SK-N-SH treated with all-trans-retinoic acid at 6 μM for 48 hours (cell line): Measurements from ENCODE around the gene ATP5F1E.

Experiments used
- ARNTL ChIP-seq: fragments of 450-650 bp; formaldehyde crosslinking; IDR thresholded peaks from 2 replicates; pipeline ENCODE4 v1.5.0; 2020; ENCODE audit warnings: low read depth, mild to moderate bottlenecking, moderate library complexity, borderline replicate concordance
- BACH2 ChIP-seq: fragments of 250-450 bp; sonication (Bioruptor Pico); IDR thresholded peaks from 2 replicates; pipeline ENCODE4 v1.9.0; 2021; ENCODE audit warnings: mild to moderate bottlenecking, borderline replicate concordance
- CSRNP3 ChIP-seq: fragments of 250-450 bp; sonication (Bioruptor Pico); IDR thresholded peaks from 2 replicates; pipeline ENCODE4 v1.5.1; 2021; ENCODE audit warnings: mild to moderate bottlenecking, moderate library complexity
- GLIS3 ChIP-seq: fragments of 250-450 bp; sonication (Bioruptor Pico); IDR thresholded peaks from 2 replicates; pipeline ENCODE4 v1.5.0; 2020; ENCODE audit warnings: mild to moderate bottlenecking, moderate library complexity
- TCF4 ChIP-seq: fragments of 250-450 bp; sonication (Bioruptor Pico); IDR thresholded peaks from 2 replicates; pipeline ENCODE4 v1.8.0; 2021; ENCODE audit warnings: mild to moderate bottlenecking, moderate library complexity, borderline replicate concordance
- TOX ChIP-seq: fragments of 250-450 bp; sonication (Bioruptor Pico); IDR thresholded peaks from 2 replicates; pipeline ENCODE4 v1.8.0; 2021; ENCODE audit warnings: mild to moderate bottlenecking, moderate library complexity, borderline replicate concordance
- ZFP3 ChIP-seq: fragments of 250-450 bp; sonication (Bioruptor Pico); IDR thresholded peaks from 2 replicates; pipeline ENCODE4 v1.5.0; 2020; ENCODE audit warnings: mild to moderate bottlenecking, moderate library complexity
- ZFP30 ChIP-seq: fragments of 450-650 bp; formaldehyde crosslinking; IDR thresholded peaks from 2 replicates; pipeline ENCODE4 v1.5.0; 2022; ENCODE audit warnings: mild to moderate bottlenecking, moderate library complexity
- ZNF565 ChIP-seq: fragments of 450-650 bp; formaldehyde crosslinking; conservative IDR thresholded peaks from 2 replicates; pipeline ENCODE4 v1.5.0; 2020; ENCODE audit warnings: low read depth, mild to moderate bottlenecking, moderate library complexity
- TF ChIP-seq, protein P1 (sequence below): fragments of 250-450 bp; sonication (Bioruptor Pico); IDR thresholded peaks from 2 replicates; pipeline ENCODE4 v1.8.0; 2020; ENCODE audit warnings: mild to moderate bottlenecking, moderate library complexity, borderline replicate concordance
- TF ChIP-seq, protein P2 (sequence below): fragments of 250-450 bp; sonication (Bioruptor Pico); IDR thresholded peaks from 2 replicates; pipeline ENCODE4 v1.8.0; 2021; ENCODE audit warnings: low read depth, mild to moderate bottlenecking, moderate library complexity, borderline replicate concordance

DNA sequence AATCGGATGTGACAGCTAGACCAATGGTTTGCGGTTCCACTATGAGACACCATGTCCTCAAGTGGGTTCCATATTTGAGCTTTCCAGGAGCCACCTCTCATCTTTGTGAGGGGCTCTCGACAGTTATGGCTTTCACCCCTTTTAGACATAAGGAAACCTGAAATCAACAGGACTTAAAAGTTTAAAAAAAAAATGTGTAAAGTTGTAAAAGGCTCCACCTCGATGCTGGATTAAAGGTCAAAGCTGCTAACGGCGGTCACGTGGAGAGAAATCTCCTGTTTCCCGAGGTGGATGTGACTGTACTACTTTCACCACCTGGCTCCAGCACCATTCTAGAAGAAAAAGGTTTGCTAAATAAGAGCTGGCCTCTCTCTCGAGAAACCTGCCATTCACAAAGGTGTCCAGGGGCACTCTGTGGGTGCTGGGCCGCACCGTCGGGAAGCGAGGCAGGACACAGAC, 542 bp downstream of the ATP5F1E start:
- TF ChIP-seq CSRNP3 (CRISPR knock-in tag) = no peak
- no peak for TF ChIP-seq ZNF565
- TF ChIP-seq, protein P1, sequence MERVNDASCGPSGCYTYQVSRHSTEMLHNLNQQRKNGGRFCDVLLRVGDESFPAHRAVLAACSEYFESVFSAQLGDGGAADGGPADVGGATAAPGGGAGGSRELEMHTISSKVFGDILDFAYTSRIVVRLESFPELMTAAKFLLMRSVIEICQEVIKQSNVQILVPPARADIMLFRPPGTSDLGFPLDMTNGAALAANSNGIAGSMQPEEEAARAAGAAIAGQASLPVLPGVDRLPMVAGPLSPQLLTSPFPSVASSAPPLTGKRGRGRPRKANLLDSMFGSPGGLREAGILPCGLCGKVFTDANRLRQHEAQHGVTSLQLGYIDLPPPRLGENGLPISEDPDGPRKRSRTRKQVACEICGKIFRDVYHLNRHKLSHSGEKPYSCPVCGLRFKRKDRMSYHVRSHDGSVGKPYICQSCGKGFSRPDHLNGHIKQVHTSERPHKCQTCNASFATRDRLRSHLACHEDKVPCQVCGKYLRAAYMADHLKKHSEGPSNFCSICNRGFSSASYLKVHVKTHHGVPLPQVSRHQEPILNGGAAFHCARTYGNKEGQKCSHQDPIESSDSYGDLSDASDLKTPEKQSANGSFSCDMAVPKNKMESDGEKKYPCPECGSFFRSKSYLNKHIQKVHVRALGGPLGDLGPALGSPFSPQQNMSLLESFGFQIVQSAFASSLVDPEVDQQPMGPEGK (CRISPR knock-in tag) = no peak
- TF ChIP-seq TCF4 = no peak
- TF ChIP-seq ZFP30 (CRISPR knock-in tag) = no peak
- TF ChIP-seq ZFP3 (CRISPR knock-in tag) = no peak
- TF ChIP-seq BACH2 (CRISPR knock-in tag) = no peak
- no peak for TF ChIP-seq ARNTL (CRISPR knock-in tag)
- TF ChIP-seq TOX = no peak
- TF ChIP-seq, protein P2, sequence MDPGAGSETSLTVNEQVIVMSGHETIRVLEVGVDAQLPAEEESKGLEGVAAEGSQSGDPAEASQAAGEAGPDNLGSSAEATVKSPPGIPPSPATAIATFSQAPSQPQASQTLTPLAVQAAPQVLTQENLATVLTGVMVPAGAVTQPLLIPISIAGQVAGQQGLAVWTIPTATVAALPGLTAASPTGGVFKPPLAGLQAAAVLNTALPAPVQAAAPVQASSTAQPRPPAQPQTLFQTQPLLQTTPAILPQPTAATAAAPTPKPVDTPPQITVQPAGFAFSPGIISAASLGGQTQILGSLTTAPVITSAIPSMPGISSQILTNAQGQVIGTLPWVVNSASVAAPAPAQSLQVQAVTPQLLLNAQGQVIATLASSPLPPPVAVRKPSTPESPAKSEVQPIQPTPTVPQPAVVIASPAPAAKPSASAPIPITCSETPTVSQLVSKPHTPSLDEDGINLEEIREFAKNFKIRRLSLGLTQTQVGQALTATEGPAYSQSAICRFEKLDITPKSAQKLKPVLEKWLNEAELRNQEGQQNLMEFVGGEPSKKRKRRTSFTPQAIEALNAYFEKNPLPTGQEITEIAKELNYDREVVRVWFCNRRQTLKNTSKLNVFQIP (CRISPR knock-in tag) = no peak
- TF ChIP-seq GLIS3 (CRISPR knock-in tag) = no peak
